ENCODE measurements around the gene ALG12. TPM values are rescaled to one million over a fixed set of nuclear protein-coding genes. Genes with fewer than 3 reads are reported as not detected.

ALG12 gene
- total and polyA plus RNA-seq, 2 of the 13 experiments (the other 11 are each of a cell fraction or from before 2014, with no cell fraction given): 7.8 to 15.8 TPM

- TF ChIP-seq ZBTB43 (CRISPR knock-in tag; conservative IDR thresholded peaks at IDR 0.05): no peak
- no peak for TF ChIP-seq RBAK (CRISPR knock-in tag; IDR thresholded peaks at IDR 0.05)
- no peak for TF ChIP-seq SP140L (CRISPR knock-in tag; IDR thresholded peaks at IDR 0.05; ENCODE audit: borderline replicate concordance)
- no peak for TF ChIP-seq ZNF761 (CRISPR knock-in tag; conservative IDR thresholded peaks at IDR 0.05)
- no peak for TF ChIP-seq ZNF205 (CRISPR knock-in tag; IDR thresholded peaks at IDR 0.05)
- no peak for TF ChIP-seq FOXA3 (CRISPR knock-in tag; IDR thresholded peaks at IDR 0.05)
- TF ChIP-seq MATR3 (CRISPR knock-in tag; IDR thresholded peaks at IDR 0.05): no peak
- TF ChIP-seq ATF7 (IDR thresholded peaks at IDR 0.05): no peak
- no peak for TF ChIP-seq ATF7 (CRISPR knock-in tag; IDR thresholded peaks at IDR 0.05)
- 0 out of 2 replicates have a peak, but pooled peaks have one; percentile 30 for TF ChIP-seq ZNF777 (CRISPR knock-in tag; IDR thresholded peaks at IDR 0.05)
- TF ChIP-seq KAT8 (CRISPR knock-in tag; IDR thresholded peaks at IDR 0.05): no peak
- no peak for TF ChIP-seq FIP1L1 (IDR thresholded peaks at IDR 0.05; ENCODE audit: borderline replicate concordance, insufficient read depth, low read depth, low read length)
- TF ChIP-seq, protein P1, sequence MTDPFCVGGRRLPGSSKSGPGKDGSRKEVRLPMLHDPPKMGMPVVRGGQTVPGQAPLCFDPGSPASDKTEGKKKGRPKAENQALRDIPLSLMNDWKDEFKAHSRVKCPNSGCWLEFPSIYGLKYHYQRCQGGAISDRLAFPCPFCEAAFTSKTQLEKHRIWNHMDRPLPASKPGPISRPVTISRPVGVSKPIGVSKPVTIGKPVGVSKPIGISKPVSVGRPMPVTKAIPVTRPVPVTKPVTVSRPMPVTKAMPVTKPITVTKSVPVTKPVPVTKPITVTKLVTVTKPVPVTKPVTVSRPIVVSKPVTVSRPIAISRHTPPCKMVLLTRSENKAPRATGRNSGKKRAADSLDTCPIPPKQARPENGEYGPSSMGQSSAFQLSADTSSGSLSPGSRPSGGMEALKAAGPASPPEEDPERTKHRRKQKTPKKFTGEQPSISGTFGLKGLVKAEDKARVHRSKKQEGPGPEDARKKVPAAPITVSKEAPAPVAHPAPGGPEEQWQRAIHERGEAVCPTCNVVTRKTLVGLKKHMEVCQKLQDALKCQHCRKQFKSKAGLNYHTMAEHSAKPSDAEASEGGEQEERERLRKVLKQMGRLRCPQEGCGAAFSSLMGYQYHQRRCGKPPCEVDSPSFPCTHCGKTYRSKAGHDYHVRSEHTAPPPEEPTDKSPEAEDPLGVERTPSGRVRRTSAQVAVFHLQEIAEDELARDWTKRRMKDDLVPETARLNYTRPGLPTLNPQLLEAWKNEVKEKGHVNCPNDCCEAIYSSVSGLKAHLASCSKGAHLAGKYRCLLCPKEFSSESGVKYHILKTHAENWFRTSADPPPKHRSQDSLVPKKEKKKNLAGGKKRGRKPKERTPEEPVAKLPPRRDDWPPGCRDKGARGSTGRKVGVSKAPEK (CRISPR knock-in tag; IDR thresholded peaks at IDR 0.05; ENCODE audit: borderline replicate concordance): no peak
- no peak for TF ChIP-seq MIXL1 (CRISPR knock-in tag; IDR thresholded peaks at IDR 0.05)
- no peak for TF ChIP-seq ZNF280B (CRISPR knock-in tag; IDR thresholded peaks at IDR 0.05; ENCODE audit: borderline replicate concordance)
- TF ChIP-seq WIZ (CRISPR knock-in tag; IDR thresholded peaks at IDR 0.05): no peak
- no peak for TF ChIP-seq ZSCAN22 (CRISPR knock-in tag; IDR thresholded peaks at IDR 0.05)
- TF ChIP-seq, protein P2, sequence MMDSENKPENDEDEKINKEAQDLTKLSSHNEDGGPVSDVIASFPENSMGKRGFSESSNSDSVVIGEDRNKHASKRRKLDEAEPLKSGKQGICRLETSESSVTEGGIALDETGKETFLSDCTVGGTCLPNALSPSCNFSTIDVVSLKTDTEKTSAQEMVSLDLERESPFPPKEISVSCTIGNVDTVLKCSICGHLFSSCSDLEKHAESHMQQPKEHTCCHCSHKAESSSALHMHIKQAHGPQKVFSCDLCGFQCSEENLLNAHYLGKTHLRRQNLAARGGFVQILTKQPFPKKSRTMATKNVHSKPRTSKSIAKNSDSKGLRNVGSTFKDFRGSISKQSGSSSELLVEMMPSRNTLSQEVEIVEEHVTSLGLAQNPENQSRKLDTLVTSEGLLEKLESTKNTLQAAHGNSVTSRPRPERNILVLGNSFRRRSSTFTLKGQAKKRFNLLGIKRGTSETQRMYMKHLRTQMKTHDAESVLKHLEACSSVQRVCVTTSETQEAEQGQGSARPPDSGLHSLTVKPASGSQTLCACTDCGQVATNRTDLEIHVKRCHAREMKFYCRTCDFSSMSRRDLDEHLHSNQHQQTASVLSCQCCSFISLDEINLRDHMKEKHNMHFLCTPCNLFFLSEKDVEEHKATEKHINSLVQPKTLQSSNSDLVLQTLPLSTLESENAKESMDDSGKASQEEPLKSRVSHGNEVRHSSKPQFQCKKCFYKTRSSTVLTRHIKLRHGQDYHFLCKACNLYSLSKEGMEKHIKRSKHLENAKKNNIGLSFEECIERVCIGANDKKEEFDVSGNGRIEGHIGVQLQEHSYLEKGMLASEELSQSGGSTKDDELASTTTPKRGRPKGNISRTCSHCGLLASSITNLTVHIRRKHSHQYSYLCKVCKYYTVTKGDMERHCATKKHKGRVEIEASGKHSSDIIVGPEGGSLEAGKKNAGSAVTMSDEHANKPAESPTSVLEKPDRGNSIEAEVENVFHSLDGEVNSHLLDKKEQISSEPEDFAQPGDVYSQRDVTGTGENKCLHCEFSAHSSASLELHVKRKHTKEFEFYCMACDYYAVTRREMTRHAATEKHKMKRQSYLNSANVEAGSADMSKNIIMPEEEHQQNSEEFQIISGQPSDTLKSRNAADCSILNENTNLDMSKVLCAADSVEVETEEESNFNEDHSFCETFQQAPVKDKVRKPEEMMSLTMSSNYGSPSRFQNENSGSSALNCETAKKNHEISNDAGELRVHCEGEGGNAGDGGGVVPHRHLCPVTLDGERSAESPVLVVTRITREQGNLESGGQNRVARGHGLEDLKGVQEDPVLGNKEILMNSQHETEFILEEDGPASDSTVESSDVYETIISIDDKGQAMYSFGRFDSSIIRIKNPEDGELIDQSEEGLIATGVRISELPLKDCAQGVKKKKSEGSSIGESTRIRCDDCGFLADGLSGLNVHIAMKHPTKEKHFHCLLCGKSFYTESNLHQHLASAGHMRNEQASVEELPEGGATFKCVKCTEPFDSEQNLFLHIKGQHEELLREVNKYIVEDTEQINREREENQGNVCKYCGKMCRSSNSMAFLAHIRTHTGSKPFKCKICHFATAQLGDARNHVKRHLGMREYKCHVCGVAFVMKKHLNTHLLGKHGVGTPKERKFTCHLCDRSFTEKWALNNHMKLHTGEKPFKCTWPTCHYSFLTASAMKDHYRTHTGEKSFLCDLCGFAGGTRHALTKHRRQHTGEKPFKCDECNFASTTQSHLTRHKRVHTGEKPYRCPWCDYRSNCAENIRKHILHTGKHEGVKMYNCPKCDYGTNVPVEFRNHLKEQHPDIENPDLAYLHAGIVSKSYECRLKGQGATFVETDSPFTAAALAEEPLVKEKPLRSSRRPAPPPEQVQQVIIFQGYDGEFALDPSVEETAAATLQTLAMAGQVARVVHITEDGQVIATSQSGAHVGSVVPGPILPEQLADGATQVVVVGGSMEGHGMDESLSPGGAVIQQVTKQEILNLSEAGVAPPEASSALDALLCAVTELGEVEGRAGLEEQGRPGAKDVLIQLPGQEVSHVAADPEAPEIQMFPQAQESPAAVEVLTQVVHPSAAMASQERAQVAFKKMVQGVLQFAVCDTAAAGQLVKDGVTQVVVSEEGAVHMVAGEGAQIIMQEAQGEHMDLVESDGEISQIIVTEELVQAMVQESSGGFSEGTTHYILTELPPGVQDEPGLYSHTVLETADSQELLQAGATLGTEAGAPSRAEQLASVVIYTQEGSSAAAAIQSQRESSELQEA (CRISPR knock-in tag; IDR thresholded peaks at IDR 0.05; ENCODE audit: not compliant biosample characterization): peak; percentile 38
These were observed 25.1 kb upstream of the ALG12 start (continued) for GRCh38 chr22:49943405-49943765.
